Activated naive CD8-positive, alpha-beta T cell treated with anti-CD3 and anti-CD28 coated beads, Interleukin-2, amount 10 ng/mL, durations not matched to agents 7 days and 5 days (primary cell): ENCODE results near the gene IL17RE. TPM values are rescaled to one million over a fixed set of nuclear protein-coding genes. Genes with fewer than 3 reads are reported as not detected.
"Not testable (repeated sequence)": the region's sequence is repeated elsewhere in the genome, so short reads cannot be mapped to it uniquely, and the experiment has no call there.

Experiments used
- ATAC-seq: fragments of 150-1000 bp; cut with Tn5 transposase; one replicate; pipeline ENCODE4 v1.10.0; 2021; ENCODE audit warnings: low read depth, moderate library complexity
- POLR2A ChIA-PET: fragments of 350-600 bp; sonication (Branson Sonifier 250); formaldehyde crosslinking; loops from one replicate; lab custom pipeline; 2021; ENCODE audit warnings: antibody characterized with exemption; lab: Charles Lee
- DNase-seq: peaks from one replicate; pipeline ENCODE4 v3.0.0; 2021
- H3K27ac Mint-ChIP-seq: one replicate; pipeline ENCODE4 v1.8.0; 2022; ENCODE audit warnings: mild to moderate bottlenecking, mixed read lengths
- H3K27me3 Mint-ChIP-seq: one replicate; pipeline ENCODE4 v1.8.0; 2022; ENCODE audit warnings: mild to moderate bottlenecking, moderate library complexity, mixed read lengths
- H3K36me3 Mint-ChIP-seq: one replicate; pipeline ENCODE4 v1.8.0; 2021; ENCODE audit warnings: mild to moderate bottlenecking, mixed read lengths
- H3K4me1 Mint-ChIP-seq: one replicate; pipeline ENCODE4 v1.8.0; 2021; ENCODE audit warnings: mixed read lengths
- H3K4me3 Mint-ChIP-seq: one replicate; pipeline ENCODE4 v1.8.0; 2022; ENCODE audit warnings: mild to moderate bottlenecking, moderate library complexity, mixed read lengths
- H3K9me3 Mint-ChIP-seq: one replicate; pipeline ENCODE4 v1.8.0; 2021; ENCODE audit warnings: mixed read lengths
- total RNA-seq, 2 experiments: library from RNA; stranded (reverse); gene quantifications; one replicate each; pipeline ENCODE4 v1.2.3, GENCODE V29; 2021

The IL17RE gene
- total RNA-seq, 2 experiments from 2014 or later, result 0.94 to 1.1 TPM

- Mint-ChIP-seq H3K27me3 (peaks cover 5% of the 10 kb centered on the region), H3K9me3 (no peaks in the 10 kb centered on the region), H3K36me3 (no peaks in the 10 kb centered on the region), H3K4me1 (no peaks in the 10 kb centered on the region), H3K27ac (no peak overlapping the region), H3K4me3 (no peak overlapping the region)
- POLR2A ChIA-PET, result no interaction called here
- ATAC-seq, result no peak
- no peak for DNase-seq
Measured at GRCh38 chr3:9869955-9870354, 32.7 kb upstream of the IL17RE start.

- no peaks in the 10 kb centered on the region for H3K36me3 Mint-ChIP-seq
- ATAC-seq (no peak), DNase-seq (no peak)
- POLR2A ChIA-PET, result no interaction called here
- no peak overlapping the region for H3K27ac Mint-ChIP-seq
- H3K4me3 Mint-ChIP-seq, result no peak overlapping the region
- no peaks in the 10 kb centered on the region for H3K4me1 Mint-ChIP-seq
- H3K27me3 Mint-ChIP-seq, result peaks cover 5% of the 10 kb centered on the region
- no peaks in the 10 kb centered on the region for H3K9me3 Mint-ChIP-seq
Measured at GRCh38 chr3:9870978-9871377, 31.7 kb upstream of the IL17RE start.

- not testable (repeated sequence) for ATAC-seq, H3K27me3 Mint-ChIP-seq, H3K36me3 Mint-ChIP-seq, H3K4me1 Mint-ChIP-seq, H3K4me3 Mint-ChIP-seq, DNase-seq, H3K9me3 Mint-ChIP-seq, H3K27ac Mint-ChIP-seq
- POLR2A ChIA-PET, result interaction anchor here (0.6 kb wide), 1 partner anchor 179 kb away, joined by 3 read pairs; no protein-coding TSS in a partner anchor
Measured at GRCh38 chr3:9872067-9872466, 30.6 kb upstream of the IL17RE start.

GRCh38 chr3:9875448-9875847 is 27.2 kb upstream of the IL17RE start:
- H3K4me3 Mint-ChIP-seq, result no peak overlapping the region
- POLR2A ChIA-PET, result interaction anchor here (0.6 to 1.8 kb wide), 2 partner anchors 15 to 399 kb away, joined by 3 to 5 read pairs; partner anchors contain the start of gene JAGN1
- ATAC-seq (no peak), DNase-seq (no peak)
- no peaks in the 10 kb centered on the region for H3K9me3 Mint-ChIP-seq
- no peak overlapping the region for H3K27ac Mint-ChIP-seq
- no peaks in the 10 kb centered on the region for H3K36me3 Mint-ChIP-seq
- no peaks in the 10 kb centered on the region for H3K4me1 Mint-ChIP-seq
- H3K27me3 Mint-ChIP-seq, result peaks cover 9% of the 10 kb centered on the region

- H3K36me3 Mint-ChIP-seq, H3K27me3 Mint-ChIP-seq, H3K4me1 Mint-ChIP-seq, ATAC-seq, DNase-seq, H3K27ac Mint-ChIP-seq, H3K4me3 Mint-ChIP-seq, H3K9me3 Mint-ChIP-seq: not testable (repeated sequence)
- POLR2A ChIA-PET, result interaction anchor here (1.8 kb wide), 1 partner anchor 14 kb away, joined by 5 read pairs; the partner anchor contains the start of gene JAGN1
Measured at GRCh38 chr3:9876255-9876654, 26.4 kb upstream of the IL17RE start.

- no peaks in the 10 kb centered on the region for H3K9me3 Mint-ChIP-seq
- POLR2A ChIA-PET, result interaction anchor here (1.8 kb wide), 1 partner anchor 13 kb away, joined by 5 read pairs; the partner anchor contains the start of gene JAGN1
- H3K4me1 Mint-ChIP-seq, result no peaks in the 10 kb centered on the region
- H3K36me3 Mint-ChIP-seq, result no peaks in the 10 kb centered on the region
- ATAC-seq (no peak), DNase-seq (no peak)
- H3K4me3 Mint-ChIP-seq, result no peak overlapping the region
- H3K27me3 Mint-ChIP-seq, result peaks cover 9% of the 10 kb centered on the region
- H3K27ac Mint-ChIP-seq, result no peak overlapping the region
Measured at GRCh38 chr3:9876991-9877390, 25.7 kb upstream of the IL17RE start.

- Mint-ChIP-seq H3K36me3 (no peaks in the 10 kb centered on the region), H3K4me1 (no peaks in the 10 kb centered on the region), H3K4me3 (no peak overlapping the region), H3K27me3 (peaks cover 5% of the 10 kb centered on the region), H3K9me3 (no peaks in the 10 kb centered on the region), H3K27ac (no peak overlapping the region)
- POLR2A ChIA-PET, result no interaction called here
- DNase-seq (no peak), ATAC-seq (no peak)
Measured at GRCh38 chr3:9878700-9879099, 23.9 kb upstream of the IL17RE start.

- Mint-ChIP-seq H3K4me3 (no peak within 1 kb of the TSS), H3K4me1 (no peaks in the 10 kb centered on the region), H3K27me3 (peaks cover 5% of the 10 kb centered on the region), H3K27ac (no peak within 1 kb of the TSS), H3K36me3 (no peaks in the 10 kb centered on the region), H3K9me3 (no peaks in the 10 kb centered on the region)
- POLR2A ChIA-PET, result interaction anchor here (0.6 kb wide), 1 partner anchor 10 kb away, joined by 3 read pairs; no protein-coding TSS in a partner anchor
- DNase-seq, result no peak
- no peak for ATAC-seq
Measured at GRCh38 chr3:9879830-9880549, 22.7 kb upstream of the IL17RE start, which contains the start of gene CIDEC. Gene CIDEC (minus strand): TSS chr3:9880253. CDS start chr3:9878486, 1,767 bp downstream.

- ATAC-seq, result no peak
- Mint-ChIP-seq H3K4me3 (no peak overlapping the region), H3K27ac (no peak overlapping the region), H3K9me3 (no peaks in the 10 kb centered on the region), H3K4me1 (no peaks in the 10 kb centered on the region), H3K27me3 (peaks cover 5% of the 10 kb centered on the region), H3K36me3 (no peaks in the 10 kb centered on the region)
- DNase-seq, result no peak
- POLR2A ChIA-PET, result no interaction called here
Measured at GRCh38 chr3:9881441-9881840, 21.2 kb upstream of the IL17RE start.

GRCh38 chr3:9883706-9884554 is 18.7 kb upstream of the IL17RE start:
- ATAC-seq, result no peak
- H3K27ac Mint-ChIP-seq, result no peak overlapping the region
- no peaks in the 10 kb centered on the region for H3K27me3 Mint-ChIP-seq

GRCh38 chr3:9884555-9885165 is 18.0 kb upstream of the IL17RE start:
- DNase-seq (no peak), ATAC-seq (no peak)
- H3K27me3 Mint-ChIP-seq, result no peaks in the 10 kb centered on the region
- H3K36me3 Mint-ChIP-seq, result no peaks in the 10 kb centered on the region
- POLR2A ChIA-PET, result interaction anchor here (0.5 kb wide), 1 partner anchor 128 kb away, joined by 4 read pairs; no protein-coding TSS in a partner anchor
- H3K4me1 Mint-ChIP-seq, result peaks cover 2% of the 10 kb centered on the region
- H3K27ac Mint-ChIP-seq, result no peak overlapping the region
- no peaks in the 10 kb centered on the region for H3K9me3 Mint-ChIP-seq
- H3K4me3 Mint-ChIP-seq, result no peak overlapping the region

More at GRCh38 chr3:9883706-9884554, 18.7 kb upstream of the IL17RE start:
- POLR2A ChIA-PET, result interaction anchor here (0.5 kb wide), 1 partner anchor 129 kb away, joined by 4 read pairs; no protein-coding TSS in a partner anchor
- no peaks in the 10 kb centered on the region for H3K36me3 Mint-ChIP-seq
- no peaks in the 10 kb centered on the region for H3K4me1 Mint-ChIP-seq
- no peaks in the 10 kb centered on the region for H3K9me3 Mint-ChIP-seq
- no peak for DNase-seq
- no peak overlapping the region for H3K4me3 Mint-ChIP-seq

GRCh38 chr3:9886328-9886727 is 16.3 kb upstream of the IL17RE start:
- H3K4me1 Mint-ChIP-seq, result peaks cover 9% of the 10 kb centered on the region
- no peak for ATAC-seq
- H3K36me3 Mint-ChIP-seq, result peaks cover 2% of the 10 kb centered on the region
- H3K9me3 Mint-ChIP-seq, result no peaks in the 10 kb centered on the region
- no peak for DNase-seq
- POLR2A ChIA-PET, result interaction anchor here (1.2 kb wide), 1 partner anchor 237 kb away, joined by 3 read pairs; the partner anchor contains the start of gene MTMR14
- no peak overlapping the region for H3K4me3 Mint-ChIP-seq
- no peak overlapping the region for H3K27ac Mint-ChIP-seq
- H3K27me3 Mint-ChIP-seq, result no peaks in the 10 kb centered on the region

- no peaks in the 10 kb centered on the region for H3K27me3 Mint-ChIP-seq
- H3K36me3 Mint-ChIP-seq, result peaks cover 6% of the 10 kb centered on the region
- no peak for ATAC-seq
- no peak overlapping the region for H3K27ac Mint-ChIP-seq
- POLR2A ChIA-PET, result no interaction called here
- no peak overlapping the region for H3K4me3 Mint-ChIP-seq
- peaks cover 15% of the 10 kb centered on the region for H3K4me1 Mint-ChIP-seq
- no peak for DNase-seq
- no peaks in the 10 kb centered on the region for H3K9me3 Mint-ChIP-seq
Measured at GRCh38 chr3:9887480-9887879, 15.2 kb upstream of the IL17RE start.
